HTERT RPE-1 (cell line): ENCODE data around the gene GRM1.
"Not testable (repeated sequence)": the region's sequence is repeated elsewhere in the genome, so short reads cannot be mapped to it uniquely, and the experiment has no call there.

ENCODE experiments used
- in situ Hi-C: fragments of 300-500 bp; cut with MboI; formaldehyde crosslinking; loops from 4 replicates; pipeline ENCODE4 v1.14.3; 2020; ENCODE audit warnings: low sequenced_read_pairs

The GRM1 gene

GRCh38 chr6:146267447-146267846 lies 238.6 kb downstream of the GRM1 start:
- in situ Hi-C loops, result no loop called here

GRCh38 chr6:146267946-146268345 lies 239.1 kb downstream of the GRM1 start:
- in situ Hi-C loops, result no loop called here

- in situ Hi-C loops, result no loop called here
Observed at GRCh38 chr6:146269482-146269881, 240.6 kb downstream of the GRM1 start.

GRCh38 chr6:146271163-146271562 lies 242.3 kb downstream of the GRM1 start:
- in situ Hi-C loops, result not testable (repeated sequence)

GRCh38 chr6:146273490-146273889 lies 244.6 kb downstream of the GRM1 start:
- in situ Hi-C loops, result no loop called here

GRCh38 chr6:146277142-146277541 lies 248.3 kb downstream of the GRM1 start:
- in situ Hi-C loops, result no loop called here

GRCh38 chr6:146281651-146282362 lies 252.9 kb downstream of the GRM1 start:
- in situ Hi-C loops, result no loop called here

- in situ Hi-C loops, result no loop called here
Observed at GRCh38 chr6:146282837-146283236, 254.0 kb downstream of the GRM1 start.

GRCh38 chr6:146284311-146284710 lies 255.4 kb downstream of the GRM1 start:
- in situ Hi-C loops, result no loop called here

- in situ Hi-C loops, result no loop called here
Observed at GRCh38 chr6:146286961-146287360, 258.1 kb downstream of the GRM1 start.

GRCh38 chr6:146287691-146288369 lies 259.0 kb downstream of the GRM1 start:
- in situ Hi-C loops, result no loop called here

- in situ Hi-C loops, result no loop called here
Observed at GRCh38 chr6:146289816-146290588, 261.1 kb downstream of the GRM1 start.

- in situ Hi-C loops, result no loop called here
Observed at GRCh38 chr6:146290589-146290901, 261.7 kb downstream of the GRM1 start.

GRCh38 chr6:146292506-146292905 lies 263.6 kb downstream of the GRM1 start:
- in situ Hi-C loops, result no loop called here

GRCh38 chr6:146295695-146296094 lies 266.8 kb downstream of the GRM1 start:
- in situ Hi-C loops, result no loop called here

GRCh38 chr6:146297815-146298214 lies 269.0 kb downstream of the GRM1 start:
- in situ Hi-C loops, result no loop called here

GRCh38 chr6:146300521-146300920 lies 271.7 kb downstream of the GRM1 start:
- in situ Hi-C loops, result no loop called here

GRCh38 chr6:146301764-146302163 lies 272.9 kb downstream of the GRM1 start:
- in situ Hi-C loops, result no loop called here

GRCh38 chr6:146302994-146303393 lies 274.1 kb downstream of the GRM1 start:
- in situ Hi-C loops, result no loop called here

- in situ Hi-C loops, result no loop called here
Observed at GRCh38 chr6:146304181-146304580, 275.3 kb downstream of the GRM1 start.

GRCh38 chr6:146305092-146305491 lies 276.2 kb downstream of the GRM1 start:
- in situ Hi-C loops, result no loop called here

- in situ Hi-C loops, result no loop called here
Observed at GRCh38 chr6:146305951-146306350, 277.1 kb downstream of the GRM1 start.
